CD14-positive monocyte (primary cell): Measurements from ENCODE around the gene MXRA8. TPM values are rescaled to one million over a fixed set of nuclear protein-coding genes. Genes with fewer than 3 reads are reported as not detected.

ENCODE experiments used
- DNase-seq, 3 donors: peaks; one replicate each; pipeline ENCODE4 v3.0.0-alpha.2; 2011 to 2022
- H2AFZ ChIP-seq: 2 replicates; pipeline ENCODE4 v1.6.0; 2012; ENCODE audit warnings: mild to moderate bottlenecking, low read depth, low read length, inconsistent platforms; ENCODE audit not compliant: insufficient read depth, poor library complexity, severe bottlenecking
- H3K27ac ChIP-seq, 2 donors: 1 replicate in 1 of 2; 2 replicates in 1 of 2; pipeline ENCODE4 v1.5.1; 2012 to 2013; ENCODE audit warnings: low read length in 2 of 2, control low read depth in 1 of 2, inconsistent platforms in 1 of 2, low read depth in 1 of 2, mild to moderate bottlenecking in 1 of 2
- H3K27me3 ChIP-seq, 2 donors: one replicate each; pipeline versions ENCODE4 v1.6.0 to v1.6.1; 2011 to 2013; ENCODE audit warnings: low read length in 2 of 2; ENCODE audit not compliant: control insufficient read depth in 2 of 2, insufficient read depth in 2 of 2
- H3K36me3 ChIP-seq, 2 donors: replicated peaks in 1 of 2; 1 replicate in 1 of 2; 2 replicates in 1 of 2; pipeline versions ENCODE4 v1.5.1 to v1.6.1; 2012 to 2013; ENCODE audit warnings: low read length in 2 of 2, control low read depth in 1 of 2, inconsistent platforms in 1 of 2, mild to moderate bottlenecking in 1 of 2; ENCODE audit not compliant: insufficient read depth in 2 of 2, control insufficient read depth in 1 of 2
- H3K4me1 ChIP-seq, 2 donors: 1 replicate in 1 of 2; 2 replicates in 1 of 2; pipeline versions ENCODE4 v1.5.1 to v1.6.1; 2012 to 2013; ENCODE audit warnings: low read length in 2 of 2, control low read depth in 1 of 2, inconsistent platforms in 1 of 2, mild to moderate bottlenecking in 1 of 2, moderate library complexity in 1 of 2; ENCODE audit not compliant: insufficient read depth in 2 of 2, control insufficient read depth in 1 of 2
- H3K4me2 ChIP-seq: replicated peaks from 2 replicates; pipeline ENCODE3; 2012; ENCODE audit warnings: low read length, moderate library complexity, mild to moderate bottlenecking; ENCODE audit not compliant: poor library complexity, severe bottlenecking; ENCODE audit errors: extremely low read depth
- H3K4me3 ChIP-seq, 3 experiments: fragments of 200-600 bp in 1 of 3; sonication (generic) in 1 of 3; replicated peaks in 1 of 3; 1 replicate in 2 of 3; 2 replicates in 1 of 3; pipeline ENCODE4 v1.5.1; 2011 to 2013; ENCODE audit warnings: low read length in 3 of 3, mild to moderate bottlenecking in 3 of 3, control low read depth in 2 of 3, low read depth in 2 of 3, inconsistent platforms in 1 of 3, moderate library complexity in 1 of 3
- H3K79me2 ChIP-seq: 2 replicates; pipeline ENCODE4 v1.6.0; 2012; ENCODE audit warnings: mild to moderate bottlenecking, control low read depth, inconsistent platforms, low read length, moderate library complexity; ENCODE audit not compliant: insufficient read depth
- H3K9ac ChIP-seq: 2 replicates; pipeline ENCODE4 v1.6.0; 2017; ENCODE audit warnings: low read length, mild to moderate bottlenecking; ENCODE audit not compliant: insufficient read depth, poor library complexity, severe bottlenecking
- H3K9me3 ChIP-seq, 2 donors: replicated peaks in 1 of 2; 1 replicate in 1 of 2; 2 replicates in 1 of 2; pipeline versions ENCODE4 v1.5.1 to v1.6.1; 2012 to 2013; ENCODE audit warnings: low read length in 2 of 2, control low read depth in 1 of 2; ENCODE audit not compliant: control insufficient read depth in 1 of 2, insufficient read depth in 1 of 2
- H4K20me1 ChIP-seq: 2 replicates; pipeline ENCODE4 v1.6.0; 2012; ENCODE audit warnings: mild to moderate bottlenecking, low read length, control low read depth, moderate library complexity; ENCODE audit not compliant: insufficient read depth
- H3K27ac Mint-ChIP-seq, 7 donors: one replicate each; pipeline ENCODE4 v1.8.0; 2020; ENCODE audit warnings: mild to moderate bottlenecking in 7 of 7, mixed read lengths in 7 of 7, moderate library complexity in 6 of 7, inconsistent platforms in 2 of 7
- H3K27me3 Mint-ChIP-seq, 3 donors: one replicate each; pipeline ENCODE4 v1.8.0; 2021 to 2022; ENCODE audit warnings: low read depth in 3 of 3, mild to moderate bottlenecking in 3 of 3, mixed read lengths in 3 of 3, moderate library complexity in 3 of 3, inconsistent platforms in 1 of 3
- H3K36me3 Mint-ChIP-seq, 2 donors: one replicate each; pipeline ENCODE4 v1.8.0; 2020; ENCODE audit warnings: mixed read lengths in 2 of 2, inconsistent platforms in 1 of 2, mild to moderate bottlenecking in 1 of 2
- H3K4me1 Mint-ChIP-seq: one replicate; pipeline ENCODE4 v1.8.0; 2020; ENCODE audit warnings: mild to moderate bottlenecking, mixed read lengths
- H3K4me3 Mint-ChIP-seq, 2 donors: one replicate each; pipeline ENCODE4 v1.8.0; 2020; ENCODE audit warnings: mild to moderate bottlenecking in 2 of 2, mixed read lengths in 2 of 2, moderate library complexity in 1 of 2
- H3K9me3 Mint-ChIP-seq, 7 donors: one replicate each; pipeline ENCODE4 v1.8.0; 2020 to 2022; ENCODE audit warnings: mixed read lengths in 7 of 7, mild to moderate bottlenecking in 6 of 7, moderate library complexity in 6 of 7, inconsistent platforms in 2 of 7
- WGBS: methylation state at CpG from one replicate; pipeline ENCODE4 v1.1.5; 2013; ENCODE audit warnings: missing lambda C conversion rate; ENCODE audit not compliant: insufficient coverage; 5-methylcytosine and 5-hydroxymethylcytosine counted together
- intact Hi-C, 2 donors: fragments of 100-400 bp; cut with micrococcal nuclease; formaldehyde crosslinking; loops; one replicate each; pipeline versions ENCODE4 v1.15.0 to v1.15.1; 2023
- polyA plus RNA-seq, 3 donors: library from polyadenylated mRNA; depleted of rRNA in 1 of 3; unstranded in 2 of 3; stranded (reverse) in 1 of 3; fragments of 300-500 nt in 2 of 3; fragments of >200 nt in 1 of 3; fragmentation: Illumina TruSeq in 2 of 3; gene quantifications; 1 replicate in 2 of 3; 2 replicates in 1 of 3; pipeline ENCODE4 v1.2.3, GENCODE V29; 2012 to 2021
- TF ChIP-seq, protein P1 (sequence below): fragments of 200-600 bp; IDR thresholded peaks from one replicate; pipeline ENCODE4 v1.8.0; 2022; ENCODE audit warnings: antibody characterized with exemption, mild to moderate bottlenecking

The MXRA8 gene
- polyA plus RNA-seq, 3 donors = not detected

DNA sequence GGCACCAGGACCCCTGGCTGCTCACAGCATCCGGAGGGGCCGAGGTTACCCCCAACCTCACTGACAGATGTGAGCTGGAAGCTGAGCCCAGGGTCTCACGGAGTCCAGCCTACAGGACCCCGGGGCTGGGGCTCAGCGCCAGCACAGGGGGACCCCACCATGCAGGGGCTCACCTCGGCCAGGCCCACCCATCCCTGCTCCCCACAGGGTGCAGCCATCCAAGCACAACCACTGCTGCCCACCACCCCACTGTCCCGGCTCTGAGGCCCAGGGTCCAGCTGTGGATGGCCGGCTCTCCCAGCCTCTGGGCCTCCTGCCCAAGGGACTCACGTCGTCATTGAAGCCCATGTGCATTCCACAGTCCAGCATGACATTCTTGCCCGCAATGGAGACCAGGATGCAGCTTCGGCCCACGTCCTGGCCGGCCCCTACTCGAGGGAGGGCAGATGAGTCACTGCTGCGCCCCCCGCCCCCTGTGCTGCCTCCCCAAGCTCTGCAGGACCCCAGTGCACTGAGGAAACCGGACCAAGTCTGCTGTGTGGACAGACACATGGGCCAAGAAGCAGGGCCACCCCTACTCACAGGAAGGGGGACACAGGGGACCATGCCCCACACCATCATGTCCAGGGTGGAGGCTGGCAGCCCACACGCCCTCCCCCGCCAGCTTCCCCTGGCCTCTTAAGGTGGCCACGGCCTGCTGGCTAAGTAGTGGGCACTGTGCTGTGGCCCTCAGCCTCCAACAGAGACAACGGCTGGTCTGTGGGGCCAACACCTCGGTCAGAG lies 37.5 kb downstream of the MXRA8 start:
- no peak overlapping the region for H3K4me2 ChIP-seq
- no peak overlapping the region for H3K27ac Mint-ChIP-seq
- H3K4me1 Mint-ChIP-seq = peaks cover 21% of the 10 kb centered on the region

DNA sequence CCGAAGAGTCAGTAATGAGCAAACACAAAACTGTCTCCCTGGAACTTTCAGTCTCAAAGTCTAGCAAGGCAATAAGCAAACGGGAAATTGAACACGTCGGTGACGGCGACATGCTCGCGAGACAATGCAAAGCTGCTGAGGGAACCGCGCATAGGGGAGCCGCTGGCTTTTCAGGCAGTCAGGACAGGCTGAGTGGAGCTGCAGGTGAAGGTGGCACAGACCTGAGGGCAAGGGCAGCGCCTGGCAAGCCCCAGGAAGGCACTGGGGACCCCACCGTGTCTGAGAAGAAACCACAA lies 38.8 kb downstream of the MXRA8 start:
- peaks cover 41 to 56% of the 10 kb centered on the region in 2 donors for H3K36me3 ChIP-seq
- peaks cover 38% of the 10 kb centered on the region for H3K79me2 ChIP-seq
- H3K4me2 ChIP-seq = no peak overlapping the region
- H2AFZ ChIP-seq = no peak overlapping the region
- H3K9me3 Mint-ChIP-seq = no peaks in the 10 kb centered on the region
- no peaks in the 10 kb centered on the region for H3K27me3 ChIP-seq
- peaks cover 14% of the 10 kb centered on the region for H3K4me1 Mint-ChIP-seq
- H3K27ac ChIP-seq = no peak overlapping the region
- WGBS = 93% methylated on average over 13 of the region's 13 CpGs
- no peak for DNase-seq
- no peak overlapping the region for H3K4me3 Mint-ChIP-seq
- peak overlapping the region in 2 of 7 donors; percentile 53 to 72 for H3K27ac Mint-ChIP-seq
- intact Hi-C loops = no loop called here
- H3K9ac ChIP-seq = no peak overlapping the region
- no peaks in the 10 kb centered on the region for H3K9me3 ChIP-seq
- H3K27me3 Mint-ChIP-seq = no peaks in the 10 kb centered on the region
- H3K36me3 Mint-ChIP-seq = peaks cover 32 to 56% of the 10 kb centered on the region in 2 donors
- peaks cover 8 to 9% of the 10 kb centered on the region in 2 donors for H3K4me1 ChIP-seq
- TF ChIP-seq, protein P1, sequence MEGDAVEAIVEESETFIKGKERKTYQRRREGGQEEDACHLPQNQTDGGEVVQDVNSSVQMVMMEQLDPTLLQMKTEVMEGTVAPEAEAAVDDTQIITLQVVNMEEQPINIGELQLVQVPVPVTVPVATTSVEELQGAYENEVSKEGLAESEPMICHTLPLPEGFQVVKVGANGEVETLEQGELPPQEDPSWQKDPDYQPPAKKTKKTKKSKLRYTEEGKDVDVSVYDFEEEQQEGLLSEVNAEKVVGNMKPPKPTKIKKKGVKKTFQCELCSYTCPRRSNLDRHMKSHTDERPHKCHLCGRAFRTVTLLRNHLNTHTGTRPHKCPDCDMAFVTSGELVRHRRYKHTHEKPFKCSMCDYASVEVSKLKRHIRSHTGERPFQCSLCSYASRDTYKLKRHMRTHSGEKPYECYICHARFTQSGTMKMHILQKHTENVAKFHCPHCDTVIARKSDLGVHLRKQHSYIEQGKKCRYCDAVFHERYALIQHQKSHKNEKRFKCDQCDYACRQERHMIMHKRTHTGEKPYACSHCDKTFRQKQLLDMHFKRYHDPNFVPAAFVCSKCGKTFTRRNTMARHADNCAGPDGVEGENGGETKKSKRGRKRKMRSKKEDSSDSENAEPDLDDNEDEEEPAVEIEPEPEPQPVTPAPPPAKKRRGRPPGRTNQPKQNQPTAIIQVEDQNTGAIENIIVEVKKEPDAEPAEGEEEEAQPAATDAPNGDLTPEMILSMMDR = no peak
- H4K20me1 ChIP-seq = peaks cover 67% of the 10 kb centered on the region
- H3K4me3 ChIP-seq = no peak overlapping the region

More for the DNA sequence above, 37.5 kb downstream of the MXRA8 start:
- H3K27me3 Mint-ChIP-seq = no peaks in the 10 kb centered on the region
- Histone ChIP-seq H3K4me3 (no peak overlapping the region), H3K4me1 (peaks cover 18 to 19% of the 10 kb centered on the region in 2 donors), H3K27ac (no peak overlapping the region), H2AFZ (no peak overlapping the region), H3K9me3 (no peaks in the 10 kb centered on the region), H4K20me1 (peaks cover 67% of the 10 kb centered on the region), H3K27me3 (no peaks in the 10 kb centered on the region), H3K9ac (no peak overlapping the region), H3K79me2 (peaks cover 50% of the 10 kb centered on the region), H3K36me3 (peaks cover 33 to 47% of the 10 kb centered on the region in 2 donors)
- WGBS = 98% methylated on average over 21 of the region's 23 CpGs
- H3K4me3 Mint-ChIP-seq = no peak overlapping the region
- TF ChIP-seq, protein P1 = no peak
- no peak for DNase-seq
- H3K9me3 Mint-ChIP-seq = no peaks in the 10 kb centered on the region
- peaks cover 27 to 45% of the 10 kb centered on the region in 2 donors for H3K36me3 Mint-ChIP-seq
- intact Hi-C loops = no loop called here
